Globus pallidus (tissue), 1 donor: ENCODE results near the gene DENND10.
"Not testable (repeated sequence)": the region's sequence is repeated elsewhere in the genome, so short reads cannot be mapped to it uniquely, and the experiment has no call there.

ENCODE experiments used
- DNase-seq: peaks from one replicate; pipeline ENCODE4 v3.0.0-alpha.2; 2015; ENCODE audit warnings: low spot score

DENND10 gene

DNA sequence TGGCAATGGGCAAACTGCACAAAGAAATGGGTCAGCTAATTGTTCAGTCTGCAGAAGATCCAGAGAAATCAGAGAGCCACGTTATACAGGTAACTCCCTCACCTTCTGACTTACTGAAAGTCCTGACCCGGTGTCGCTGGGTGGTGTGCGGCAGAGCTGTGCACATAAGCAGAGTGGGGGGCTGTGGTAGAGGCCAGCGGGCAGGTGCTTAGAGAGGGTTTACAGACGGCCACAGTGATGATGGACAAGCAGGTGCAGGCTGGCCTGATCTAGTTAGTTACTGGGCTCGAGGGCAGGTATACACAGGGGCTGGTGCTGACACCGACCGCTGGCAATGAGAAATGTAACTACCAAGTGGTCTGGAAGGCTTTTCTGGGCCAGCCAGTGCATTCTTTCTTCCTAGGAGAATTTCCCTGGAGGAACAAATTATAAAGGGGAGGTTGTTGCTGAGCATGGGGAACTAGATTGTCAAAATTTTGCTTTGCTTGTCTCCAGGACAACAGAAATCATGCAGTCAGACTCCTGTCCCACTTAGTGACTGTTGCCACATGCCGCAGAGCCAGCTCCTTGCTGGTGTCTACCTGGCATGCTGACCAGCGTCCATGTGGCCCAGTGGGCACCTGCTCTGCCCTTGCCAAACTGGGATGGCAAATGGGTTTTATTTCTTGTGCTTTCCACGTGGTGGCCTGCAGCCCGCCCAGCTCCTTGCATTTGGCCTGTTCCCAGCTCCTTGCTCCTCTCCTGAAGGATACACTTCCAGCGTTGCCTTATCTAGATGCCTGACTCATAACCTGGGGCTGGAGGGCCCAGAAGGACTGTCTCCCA, 28.8 kb downstream of the DENND10 start:
- peak; percentile 45 for DNase-seq

DNA sequence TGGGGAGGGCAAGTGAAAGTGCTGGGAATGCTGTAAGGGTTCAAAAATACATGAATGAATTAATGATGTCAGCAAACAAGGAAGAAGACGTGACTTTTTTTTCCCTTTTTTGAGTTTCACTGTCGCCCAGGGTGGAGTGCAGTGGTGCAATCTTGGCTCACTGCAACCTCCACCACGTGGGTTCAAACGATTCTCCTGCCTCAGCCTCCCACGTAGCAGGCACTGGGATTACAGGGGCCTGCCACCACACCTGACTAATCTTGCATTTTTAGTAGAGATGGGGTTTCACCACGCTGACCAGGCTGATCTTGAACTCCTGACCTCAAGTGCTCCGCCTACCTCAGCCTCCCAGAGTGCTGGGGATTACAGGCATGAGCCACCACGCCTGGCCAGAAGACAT, 30.0 kb downstream of the DENND10 start:
- DNase-seq, result no peak

GRCh38 chr10:119135513-119135881, 31.6 kb downstream of the DENND10 start:
- no peak for DNase-seq

- no peak for DNase-seq
These were observed 32.2 kb downstream of the DENND10 start for GRCh38 chr10:119136084-119136483.

- DNase-seq, result not testable (repeated sequence)
These were observed 34.0 kb downstream of the DENND10 start for GRCh38 chr10:119137878-119138277.

GRCh38 chr10:119138346-119139306, 34.7 kb downstream of the DENND10 start:
- no peak for DNase-seq

GRCh38 chr10:119139464-119140067, 35.7 kb downstream of the DENND10 start:
- no peak for DNase-seq

- DNase-seq, result no peak
These were observed 36.8 kb downstream of the DENND10 start for GRCh38 chr10:119140603-119141245.

GRCh38 chr10:119143657-119144056, 39.7 kb downstream of the DENND10 start:
- no peak for DNase-seq

GRCh38 chr10:119149157-119149556, 45.2 kb downstream of the DENND10 start:
- DNase-seq, result no peak

- DNase-seq, result no peak
These were observed 45.8 kb downstream of the DENND10 start for GRCh38 chr10:119149729-119150128.

- DNase-seq, result not testable (repeated sequence)
These were observed 47.7 kb downstream of the DENND10 start for GRCh38 chr10:119151601-119152000.

DNA sequence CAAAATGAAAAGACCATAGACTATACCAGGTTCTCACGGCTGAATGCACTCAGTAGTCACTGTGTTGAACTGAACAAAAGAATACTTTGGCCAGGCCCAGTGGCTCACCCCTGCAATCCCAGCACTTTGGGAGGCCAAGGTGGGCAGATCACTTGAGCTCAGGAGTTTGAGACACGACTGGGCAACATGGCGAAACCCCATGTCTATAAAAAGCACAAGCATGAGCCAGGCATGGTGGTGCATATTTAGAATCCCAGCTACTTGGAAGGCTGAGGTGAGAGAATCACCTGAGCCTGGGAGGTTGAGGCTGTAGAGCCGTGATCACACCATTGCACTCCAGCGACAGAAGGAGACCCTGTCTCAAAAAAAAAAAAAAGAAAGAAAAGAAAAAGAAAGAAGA, 49.1 kb downstream of the DENND10 start:
- no peak for DNase-seq

DNA sequence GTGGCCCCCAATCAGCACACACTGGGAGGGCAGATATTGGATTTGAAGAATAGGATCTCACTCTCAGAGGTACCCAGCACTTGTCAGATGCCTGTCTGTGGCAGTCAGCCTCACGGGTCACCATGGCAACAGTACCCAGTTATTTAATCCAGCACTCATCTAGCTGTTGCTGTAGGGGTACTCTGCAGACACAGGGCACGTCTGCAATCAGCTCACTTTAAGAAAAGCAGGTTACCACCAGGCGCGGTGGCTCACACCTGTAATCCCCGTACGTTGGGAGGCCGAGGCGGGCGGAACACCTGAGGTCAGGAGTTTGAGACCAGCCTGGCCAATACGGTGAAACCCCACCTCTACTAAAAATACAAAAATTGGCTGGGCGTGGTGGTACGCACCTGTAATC, 49.7 kb downstream of the DENND10 start:
- no peak for DNase-seq

GRCh38 chr10:119159332-119159731, 55.4 kb downstream of the DENND10 start:
- no peak for DNase-seq

DNA sequence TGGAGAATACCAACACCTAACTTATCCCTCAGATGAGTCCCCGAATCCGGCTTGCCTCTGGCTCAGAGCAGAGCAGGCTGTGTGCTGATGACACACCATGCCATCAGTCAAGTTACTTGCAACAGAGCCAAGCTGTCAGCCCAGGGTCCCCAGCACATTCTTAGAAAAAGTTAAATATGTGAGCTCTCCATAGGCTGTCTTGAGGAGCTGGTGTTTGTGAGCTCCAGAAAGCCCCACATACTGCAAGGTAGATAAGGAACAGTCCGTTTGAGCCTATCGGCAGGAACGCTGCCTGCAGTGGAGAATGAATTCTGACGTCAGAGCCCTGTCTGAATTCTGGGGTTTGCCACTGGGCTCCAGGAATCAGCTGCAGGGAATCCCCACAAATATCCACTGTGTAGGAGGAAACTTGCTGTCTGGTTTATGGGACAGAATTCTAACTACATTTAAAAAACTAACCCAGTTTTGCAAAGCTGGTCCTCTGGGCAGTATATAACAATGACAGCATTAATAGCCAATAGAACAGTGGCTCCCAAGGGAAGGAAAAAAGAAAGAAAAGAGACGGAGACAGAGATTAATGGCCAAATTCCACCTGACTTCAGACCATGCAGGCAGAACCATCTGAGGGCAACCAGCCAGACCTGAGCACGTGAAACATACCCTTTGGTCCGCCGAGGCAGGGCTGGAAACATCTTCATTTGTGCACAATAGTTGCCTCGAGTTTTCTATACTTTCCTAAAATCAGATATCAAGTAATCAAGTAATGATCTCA, 58.0 kb downstream of the DENND10 start:
- no peak for DNase-seq

GRCh38 chr10:119162452-119163092, 58.7 kb downstream of the DENND10 start:
- DNase-seq, result no peak

DNA sequence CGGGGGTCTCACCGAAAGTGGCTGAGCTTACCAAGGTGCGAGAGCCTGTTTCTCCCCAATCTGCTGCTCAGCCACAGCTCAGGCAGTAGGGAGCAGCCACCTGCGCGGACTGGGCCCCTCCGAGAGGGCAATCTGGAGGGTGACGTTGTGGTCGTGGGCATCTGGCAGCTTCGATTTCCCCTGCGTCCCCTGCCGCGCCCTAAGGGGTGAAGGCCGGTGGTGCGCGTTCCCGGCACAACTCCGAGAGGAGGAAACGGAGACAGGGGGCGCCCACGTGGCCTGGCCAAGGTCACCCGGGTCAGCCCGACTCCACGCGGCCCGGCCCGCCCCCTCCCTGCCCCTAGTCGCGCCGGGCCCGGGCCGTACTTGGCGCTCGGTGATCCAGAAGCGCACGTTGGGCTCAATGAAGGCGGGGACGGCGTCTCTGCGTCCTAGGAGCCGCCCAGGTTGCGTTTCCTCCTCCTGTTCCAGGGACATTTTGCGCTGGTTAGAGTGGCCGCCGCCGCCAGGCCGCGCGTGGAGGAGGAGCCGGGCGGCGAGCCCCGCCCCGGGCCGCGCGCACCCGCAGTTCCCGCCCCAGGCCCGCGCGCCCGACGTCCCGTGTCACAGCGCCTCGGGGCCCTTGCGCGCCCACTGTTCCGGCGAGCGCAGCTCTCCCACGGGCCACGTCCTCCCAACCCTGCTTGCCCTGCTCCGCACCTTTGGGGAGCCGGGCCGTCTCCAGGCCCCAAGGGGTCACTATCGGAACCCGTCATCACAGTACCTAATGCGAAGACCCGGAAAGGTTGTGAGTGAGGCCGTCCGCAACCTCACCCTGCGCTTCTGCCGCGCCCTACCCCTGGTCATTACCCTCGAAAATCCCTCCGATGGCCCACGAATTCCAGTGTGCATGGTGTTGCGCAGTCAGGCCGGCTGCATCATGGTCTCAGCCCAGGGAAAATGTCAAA, 61.5 kb downstream of the DENND10 start, which contains the start of gene SFXN4:
TSS of gene SFXN4 (minus strand) at position 544 of the 947 bp plus-strand sequence. CDS start at position 477, 67 bp downstream.
- DNase-seq, result peak; percentile 80

DNA sequence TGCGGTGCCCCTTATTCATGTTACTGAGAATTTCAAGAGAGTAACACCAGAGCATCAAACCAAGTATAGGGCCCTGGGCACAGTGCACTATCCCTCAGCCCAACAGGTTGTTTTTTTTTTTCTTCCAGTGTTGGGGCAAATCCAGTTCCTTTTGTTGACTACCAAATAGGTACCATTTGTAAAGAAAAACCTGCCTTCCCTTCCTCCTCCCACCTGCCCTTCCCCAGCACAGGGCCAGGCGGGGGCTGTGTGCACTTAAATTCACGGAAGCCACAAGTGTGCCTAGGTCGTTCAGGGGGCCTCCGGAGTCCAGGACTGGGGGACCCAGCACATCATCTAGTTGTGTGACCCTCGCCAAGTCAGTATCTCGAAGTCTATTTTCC, 62.2 kb downstream of the DENND10 start:
- no peak for DNase-seq
